Measurements from ENCODE around the gene HACL1.

DNA sequence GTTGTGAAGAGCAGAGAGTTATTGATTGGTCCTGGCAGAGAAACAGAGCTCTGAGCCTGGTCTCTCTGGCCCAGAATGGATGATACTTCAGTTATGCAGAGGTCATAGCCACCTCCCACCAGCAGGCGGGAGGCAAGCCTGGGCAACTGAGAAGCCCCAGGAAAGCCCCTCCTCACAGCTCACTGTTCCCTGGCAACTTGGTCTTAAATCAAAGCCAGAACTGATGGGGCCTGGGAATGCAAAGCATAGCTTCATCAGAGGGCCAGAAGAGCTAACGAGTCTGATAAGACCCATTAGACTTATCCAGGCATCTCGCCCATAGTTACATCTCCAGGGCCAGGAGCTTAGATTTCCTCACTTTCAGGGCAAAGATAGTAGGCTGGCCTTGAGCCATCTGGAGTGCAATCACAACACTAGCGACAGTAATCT lies 74.3 kb downstream of the HACL1 start:
- TF ChIP-seq EZH2 (IDR thresholded peaks at IDR 0.05; ENCODE audit: borderline replicate concordance, low read depth, low read length, poor library complexity, severe bottlenecking) (no peak), CTCF (conservative IDR thresholded peaks at IDR 0.05; ENCODE audit: low read depth, low read length) (no peak)
